NOMO-1 treated with DMSO at 0.1 percent for 48 hours (cell line): Measurements from ENCODE around the gene ABI3BP.
"Not testable (repeated sequence)": the region's sequence is repeated elsewhere in the genome, so short reads cannot be mapped to it uniquely, and the experiment has no call there.

Experiments
- DNase-seq: peaks from one replicate; lab custom pipeline; 2025; ENCODE audit not compliant: unreplicated experiment; lab: John Stamatoyannopoulos, UW

Gene ABI3BP

GRCh38 chr3:100953103-100953502 is 40.1 kb downstream of the ABI3BP start:
- DNase-seq: no peak

DNA sequence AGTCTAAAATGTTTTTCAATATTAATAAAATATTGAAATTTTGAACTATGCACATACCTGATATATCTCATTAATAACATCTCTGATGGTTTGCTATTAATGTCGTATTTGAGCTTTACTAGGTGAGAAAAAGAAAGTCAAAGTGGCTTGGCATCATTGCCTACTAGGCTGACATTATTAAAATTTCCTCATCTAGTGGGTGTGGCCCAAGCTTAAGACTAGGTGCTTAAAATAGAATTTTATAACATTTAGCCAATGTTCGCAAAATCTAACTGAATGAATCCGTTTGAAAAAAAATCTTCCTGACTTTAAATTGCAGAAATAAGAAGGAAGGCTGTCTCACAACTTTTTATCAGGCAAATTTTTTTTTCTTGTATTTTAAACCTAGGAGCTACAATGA is 46.1 kb downstream of the ABI3BP start:
- no peak for DNase-seq

GRCh38 chr3:100946096-100946495 is 47.1 kb downstream of the ABI3BP start:
- DNase-seq: not testable (repeated sequence)

GRCh38 chr3:100941451-100941850 is 51.8 kb downstream of the ABI3BP start:
- no peak for DNase-seq

DNA sequence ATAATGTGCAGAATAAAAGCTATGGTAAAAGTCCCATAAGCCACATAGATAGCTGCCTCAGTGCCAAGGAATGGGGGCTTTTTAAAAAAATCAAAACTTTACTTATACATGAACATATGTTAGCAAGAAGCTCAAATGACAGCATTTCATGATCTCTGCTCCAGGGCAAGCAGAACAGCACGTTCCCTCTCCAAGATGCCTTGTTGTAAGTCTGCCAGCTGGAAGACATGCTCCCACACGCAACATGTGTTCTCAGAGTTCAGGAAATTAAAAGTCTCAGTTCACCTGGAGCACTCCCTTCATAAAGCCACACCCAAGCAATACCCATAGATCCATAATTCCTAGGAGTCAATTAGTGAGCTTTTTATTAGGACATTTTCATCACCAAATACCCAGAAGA is 52.2 kb downstream of the ABI3BP start:
- DNase-seq: no peak

DNA sequence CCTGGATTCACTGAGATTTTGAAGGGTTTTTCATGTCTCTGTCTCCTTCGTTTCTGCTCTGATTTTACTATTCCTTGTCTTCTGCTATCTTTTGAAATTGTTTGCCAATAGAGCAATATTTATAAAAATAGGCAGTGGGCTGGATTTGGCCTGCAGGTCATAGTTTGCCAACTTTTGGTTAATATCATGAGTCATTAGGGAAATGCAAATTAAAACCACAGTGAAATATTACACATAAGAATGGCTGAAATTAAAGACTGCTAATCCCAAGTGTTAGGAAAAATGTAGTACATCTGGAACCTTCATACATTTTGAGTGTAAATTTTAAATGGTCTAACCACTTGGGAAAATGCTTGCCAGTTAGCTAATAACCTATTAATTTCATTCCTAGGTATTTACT is 56.3 kb downstream of the ABI3BP start:
- DNase-seq: no peak

DNA sequence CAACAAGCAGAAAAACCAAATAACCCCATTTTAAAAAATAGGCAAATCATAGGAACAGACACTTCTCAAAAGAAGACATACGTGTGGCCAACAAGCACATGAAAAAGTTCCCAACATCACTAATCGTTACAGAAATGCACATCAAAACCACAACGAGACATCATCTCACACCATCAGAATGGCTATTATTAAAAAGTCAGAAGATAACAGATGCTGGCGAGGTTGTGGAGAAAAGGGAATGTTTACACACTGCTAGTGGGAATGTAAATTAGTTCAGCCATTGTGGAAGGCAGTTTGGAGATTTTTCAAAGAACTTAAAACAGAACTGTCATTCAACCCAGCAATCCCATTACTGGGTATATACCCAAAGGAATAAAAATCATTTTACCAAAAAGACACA is 60.7 kb downstream of the ABI3BP start:
- DNase-seq: no peak

GRCh38 chr3:100928638-100929428 is 64.4 kb downstream of the ABI3BP start:
- DNase-seq: no peak

DNA sequence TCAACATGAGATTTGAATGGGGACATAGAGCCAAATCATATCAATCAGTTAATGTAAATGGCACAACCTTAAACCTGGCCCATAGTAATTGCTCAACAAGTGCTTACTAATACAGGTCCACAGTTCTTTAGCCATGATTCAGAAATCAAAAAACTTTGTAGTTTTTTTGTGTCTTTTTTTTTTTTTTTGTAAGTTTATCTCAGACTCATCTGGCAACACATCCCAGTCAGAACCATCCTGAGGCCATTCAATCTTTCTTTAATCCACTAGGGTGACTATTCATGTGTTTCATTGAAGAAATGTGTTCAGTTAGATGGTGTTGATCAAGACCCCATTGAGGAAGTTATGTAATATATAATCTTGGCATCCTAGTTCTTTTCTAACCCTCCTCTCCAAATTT is 65.4 kb downstream of the ABI3BP start:
- no peak for DNase-seq

- DNase-seq: no peak
Observed at GRCh38 chr3:100915706-100916495, 77.3 kb downstream of the ABI3BP start.

DNA sequence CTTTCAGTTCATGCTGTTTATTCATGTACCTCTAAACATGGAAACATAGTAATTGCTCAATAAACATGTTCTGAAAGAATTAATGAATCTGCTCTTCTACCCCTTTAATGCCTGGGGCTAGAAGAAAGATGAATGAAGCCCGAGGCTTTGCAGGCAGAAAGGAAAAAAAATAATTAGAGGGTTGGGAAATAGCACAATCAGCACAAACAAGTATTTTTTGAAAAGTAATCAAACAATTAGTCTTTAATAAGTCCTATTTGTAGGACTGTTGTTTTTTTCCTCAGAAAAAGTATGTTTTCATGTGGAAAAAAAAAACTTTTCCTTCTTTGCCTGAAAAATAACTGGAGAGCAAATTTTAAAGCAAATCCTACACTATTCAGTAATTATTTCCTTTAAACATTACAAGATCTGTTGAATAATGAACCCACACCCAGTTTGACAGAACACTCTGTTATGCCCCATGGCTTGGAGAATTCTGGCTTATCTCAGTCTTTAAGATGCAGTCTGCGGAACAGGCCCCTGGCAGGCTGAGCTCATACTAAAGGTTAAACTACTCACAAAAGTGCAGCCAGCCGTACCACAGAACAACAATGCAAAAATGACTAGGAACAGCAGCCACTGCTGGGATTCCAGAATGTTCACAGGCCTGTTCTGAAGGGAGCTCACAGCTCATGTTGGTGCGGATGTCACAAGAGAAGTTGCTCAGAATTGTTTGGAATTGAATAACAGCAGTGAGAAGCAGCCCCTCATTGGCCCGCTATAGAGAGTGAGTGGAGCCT is 79.2 kb downstream of the ABI3BP start:
- DNase-seq: no peak

- no peak for DNase-seq
Observed at GRCh38 chr3:100912976-100913545, 80.2 kb downstream of the ABI3BP start.

- DNase-seq: no peak
Observed at GRCh38 chr3:100912571-100912970, 80.7 kb downstream of the ABI3BP start.

DNA sequence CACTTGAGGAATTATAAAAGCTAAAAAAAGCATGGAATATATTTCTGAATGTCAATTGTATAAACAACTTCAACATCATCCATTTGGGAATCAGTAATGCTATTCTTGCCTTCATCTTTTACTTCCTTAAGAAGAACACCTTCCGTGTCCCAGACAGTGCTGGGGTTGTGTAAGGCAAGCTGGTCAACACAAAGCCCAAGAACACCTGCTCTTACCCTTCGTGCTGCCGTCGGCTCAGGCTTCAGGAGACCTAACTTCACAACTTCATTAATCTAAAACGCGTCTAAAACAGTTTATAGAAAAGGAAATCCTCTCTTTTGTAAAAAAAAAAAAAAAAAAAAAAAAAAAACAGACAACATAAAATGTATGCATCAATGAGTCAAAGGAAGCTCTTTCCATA is 81.3 kb downstream of the ABI3BP start:
- no peak for DNase-seq

DNA sequence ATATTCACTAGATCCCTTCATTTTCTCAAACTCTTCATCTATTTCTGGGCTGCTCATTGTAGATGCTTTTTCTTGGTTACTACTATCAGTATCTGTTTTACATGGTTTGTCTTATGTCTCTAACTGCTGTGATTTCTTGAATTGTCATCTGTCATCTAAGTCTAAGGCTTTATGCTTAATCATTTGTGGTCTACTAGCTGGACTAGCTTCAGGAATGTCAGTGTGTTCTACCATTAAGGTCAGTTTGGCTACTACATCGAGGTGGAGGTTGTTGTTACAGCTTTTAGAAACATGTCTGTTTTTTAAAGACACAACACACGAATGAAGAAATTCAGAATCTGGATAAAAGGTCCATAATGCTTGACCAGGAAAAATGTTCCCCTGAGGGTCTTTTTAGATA is 82.2 kb downstream of the ABI3BP start:
- no peak for DNase-seq

- no peak for DNase-seq
Observed at GRCh38 chr3:100902572-100902971, 90.6 kb downstream of the ABI3BP start.

DNA sequence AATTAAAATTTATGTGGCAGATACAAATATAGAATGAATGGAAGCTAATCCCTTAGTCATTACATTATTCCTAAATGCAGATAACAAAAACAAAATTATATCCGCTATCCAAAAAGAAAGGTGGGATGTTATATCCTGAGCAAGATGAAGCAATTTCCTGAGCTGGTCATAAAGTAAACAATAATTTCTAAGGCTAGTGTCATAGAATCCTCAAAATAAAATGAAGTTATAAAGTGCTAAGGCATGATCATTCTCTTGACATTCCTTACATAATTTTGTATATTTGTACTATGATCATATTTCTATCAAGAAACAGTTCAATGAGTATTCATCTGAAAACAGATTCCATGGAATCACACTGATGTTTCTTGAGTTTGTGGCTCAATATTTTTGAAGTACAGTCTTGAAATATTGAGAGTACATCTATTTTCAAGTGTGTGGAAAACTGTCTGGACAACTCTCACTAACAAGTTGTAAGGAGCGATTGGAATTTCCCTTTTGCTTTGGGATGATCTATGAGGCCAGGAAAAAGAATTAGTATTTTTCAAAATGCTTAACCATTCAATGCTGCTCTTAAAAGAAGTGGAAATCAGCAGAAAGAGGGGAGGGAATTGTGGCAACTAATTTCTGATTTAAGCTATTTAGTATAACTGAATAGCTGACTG is 92.4 kb downstream of the ABI3BP start:
- no peak for DNase-seq

- DNase-seq: peak; percentile 80
Observed at GRCh38 chr3:100899440-100900091, 93.7 kb downstream of the ABI3BP start.

DNA sequence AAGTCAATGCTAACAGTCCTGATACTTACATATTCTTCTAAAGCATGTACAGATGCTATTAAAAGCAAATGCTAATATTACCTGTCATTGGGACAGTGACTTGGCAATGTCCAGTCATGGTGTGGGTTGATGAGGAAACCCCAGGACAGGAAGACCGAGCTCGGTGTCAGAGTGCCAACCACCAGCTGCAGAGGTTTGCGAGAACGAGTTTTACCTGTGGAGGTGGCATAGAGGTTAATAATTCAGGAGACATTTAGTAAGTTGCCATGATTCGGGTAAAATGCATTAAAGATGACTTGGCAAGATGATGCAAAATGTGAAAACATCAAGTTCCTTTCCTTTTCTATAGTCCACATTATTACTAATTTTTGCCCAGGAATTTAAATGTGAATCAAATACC is 94.5 kb downstream of the ABI3BP start:
- no peak for DNase-seq

DNA sequence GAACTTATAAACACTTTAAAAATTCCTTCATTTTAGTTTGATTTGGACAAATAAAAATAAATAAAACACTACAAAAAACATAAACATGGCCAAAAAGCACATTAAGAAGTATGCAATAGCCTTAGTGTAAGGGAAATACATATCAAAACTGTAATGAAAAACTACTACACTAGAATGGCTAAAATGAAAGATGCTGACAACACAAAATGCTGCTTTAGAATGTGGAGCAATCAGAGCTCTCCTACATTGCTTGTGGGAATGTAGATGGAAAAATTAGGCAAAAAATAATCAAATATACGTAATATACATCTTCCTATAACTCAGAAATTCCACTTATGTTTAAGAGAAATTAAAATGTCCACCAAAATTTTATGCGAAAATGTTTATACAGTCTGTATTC is 96.2 kb downstream of the ABI3BP start:
- no peak for DNase-seq
